Activated CD4-positive, CD25-positive, alpha-beta regulatory T cell (primary cell): ENCODE data around the gene FCSK.

Source experiments
- DNase-seq, 4 experiments: peaks; one replicate each; lab custom pipeline; 2025; lab: John Stamatoyannopoulos, UW

FCSK gene

DNA sequence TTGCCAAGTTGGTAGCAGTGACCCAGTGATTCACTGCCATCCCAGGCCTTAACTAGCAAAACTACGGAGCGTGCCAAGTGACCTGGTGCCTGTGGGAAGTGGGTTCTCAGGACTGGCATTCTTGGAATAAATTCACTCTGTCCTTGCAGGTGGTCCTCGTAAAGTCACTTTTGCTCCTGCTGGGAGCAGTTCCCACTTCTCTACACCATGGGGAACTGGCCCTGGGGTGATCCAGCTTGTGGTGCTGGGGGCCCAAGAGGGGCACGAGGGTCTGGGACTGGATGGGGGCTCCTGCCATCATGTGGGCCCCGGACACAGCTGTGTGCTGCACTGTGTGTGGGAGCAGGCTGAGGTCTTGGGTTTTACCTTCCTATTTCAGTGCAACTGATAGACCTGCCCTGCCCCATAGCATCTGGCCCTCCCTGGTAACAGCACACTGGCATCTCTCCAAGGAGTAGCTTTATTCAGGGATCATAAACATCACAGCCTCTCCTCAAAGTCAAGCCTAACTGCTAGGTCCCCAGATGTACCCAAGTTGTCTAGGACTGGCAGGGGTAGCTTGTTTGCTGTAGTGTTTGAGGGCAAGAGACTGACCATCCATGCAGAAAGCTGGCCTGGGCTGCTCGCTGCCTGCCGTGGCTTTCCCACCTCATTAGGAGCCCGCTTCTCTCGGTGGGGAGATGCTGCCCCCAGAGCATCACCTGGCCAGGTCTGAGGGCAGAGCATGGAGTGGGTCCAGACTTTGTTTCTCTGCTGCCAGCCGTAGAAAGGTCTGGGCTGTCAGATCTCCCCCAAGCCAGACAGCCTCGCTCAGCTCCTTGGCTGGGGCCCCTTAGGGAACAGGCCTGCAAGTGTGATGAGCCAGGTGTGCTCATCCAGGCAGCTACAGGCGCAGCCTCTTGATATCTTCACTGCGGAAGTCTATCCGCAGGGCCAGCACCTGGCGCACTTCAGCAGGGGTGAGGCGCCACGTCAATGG is 26.0 kb downstream of the FCSK start:
- no peak for DNase-seq

DNA sequence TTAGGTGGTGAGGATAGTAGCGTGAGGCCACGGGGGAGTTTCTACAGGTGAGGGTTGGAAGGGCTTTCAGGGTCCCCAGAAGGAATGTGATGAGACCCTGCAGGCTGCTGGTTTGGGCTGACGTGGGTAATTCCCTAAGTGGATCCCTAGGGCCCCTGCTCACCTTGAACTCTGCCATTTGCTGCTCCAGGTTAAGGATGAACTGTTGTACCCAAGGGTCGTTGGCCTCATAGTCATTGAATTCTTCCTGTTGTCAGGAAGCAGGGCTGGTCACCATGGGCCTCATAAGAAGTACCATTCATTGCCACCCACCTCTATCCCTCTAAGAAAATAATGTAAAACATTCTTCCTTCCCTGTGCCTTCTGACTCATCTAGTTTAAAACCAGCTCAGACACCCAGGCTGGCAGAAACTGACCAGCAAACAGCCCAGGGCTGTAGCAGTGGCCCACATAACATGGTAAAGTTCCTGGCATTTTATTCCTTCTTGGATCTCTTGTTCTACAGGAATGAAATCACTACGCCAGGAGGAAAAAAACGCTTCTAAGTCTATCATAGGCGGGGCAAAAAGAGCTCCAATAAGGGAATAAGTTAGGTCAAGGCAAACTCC is 27.6 kb downstream of the FCSK start:
- DNase-seq, result no peak

DNA sequence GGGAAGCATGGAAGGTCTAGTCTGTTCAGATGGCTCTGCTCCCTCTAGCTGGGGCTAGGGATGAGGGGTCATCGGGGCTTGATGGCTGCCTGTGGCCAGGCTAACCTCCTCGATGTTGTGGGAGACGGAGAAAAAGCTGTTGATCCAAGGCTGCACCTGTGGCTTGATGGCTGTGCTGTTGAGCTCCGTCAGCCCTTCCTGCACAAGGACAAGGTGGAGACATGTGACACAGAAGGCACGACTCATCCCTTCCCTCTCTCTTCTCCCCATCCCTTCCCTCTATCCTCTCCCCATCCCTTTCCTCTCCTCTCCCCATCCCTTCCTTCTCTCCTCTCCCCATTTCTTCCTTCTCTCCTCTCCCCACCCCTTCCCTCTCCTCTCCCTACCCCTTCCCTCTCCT is 28.2 kb downstream of the FCSK start:
- DNase-seq, result no peak

DNA sequence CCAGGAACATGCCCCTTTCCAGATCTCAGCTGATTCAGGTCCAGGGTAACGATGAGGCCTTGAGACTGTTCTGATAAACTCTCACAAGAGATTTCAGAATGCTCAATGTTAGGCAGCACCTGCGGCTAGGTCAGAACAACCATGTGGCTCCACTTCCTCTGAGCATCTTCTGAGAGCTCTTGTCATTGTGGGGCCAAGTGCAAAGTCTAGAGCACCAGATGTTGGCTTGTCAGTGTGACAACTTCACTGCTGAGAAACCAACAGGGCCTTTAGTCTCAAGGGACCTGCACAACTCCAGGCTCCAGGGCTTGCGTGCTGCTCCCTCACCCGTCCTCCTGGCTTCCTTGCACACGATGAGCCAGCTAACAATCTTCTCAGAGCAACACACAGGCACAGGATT is 29.0 kb downstream of the FCSK start:
- no peak for DNase-seq

DNA sequence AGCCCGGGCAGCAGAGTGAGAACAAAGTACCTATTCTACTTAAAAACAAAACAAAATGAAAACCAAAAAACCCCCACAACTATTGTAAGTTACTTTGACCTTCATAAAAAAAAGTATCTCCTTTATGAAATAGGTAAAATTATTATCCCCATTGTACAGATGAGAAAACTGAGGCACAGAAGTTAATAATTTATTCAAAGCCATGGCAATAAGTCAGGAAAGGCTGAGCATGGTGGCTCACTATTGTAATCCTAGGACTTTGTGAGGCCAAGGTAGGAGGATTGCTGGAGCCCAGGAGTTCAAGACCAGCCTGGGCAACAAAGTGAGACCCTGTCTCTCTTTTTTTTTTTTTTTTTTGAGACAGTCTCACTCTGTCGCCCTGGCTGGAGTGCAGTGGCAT is 30.5 kb downstream of the FCSK start:
- no peak for DNase-seq

DNA sequence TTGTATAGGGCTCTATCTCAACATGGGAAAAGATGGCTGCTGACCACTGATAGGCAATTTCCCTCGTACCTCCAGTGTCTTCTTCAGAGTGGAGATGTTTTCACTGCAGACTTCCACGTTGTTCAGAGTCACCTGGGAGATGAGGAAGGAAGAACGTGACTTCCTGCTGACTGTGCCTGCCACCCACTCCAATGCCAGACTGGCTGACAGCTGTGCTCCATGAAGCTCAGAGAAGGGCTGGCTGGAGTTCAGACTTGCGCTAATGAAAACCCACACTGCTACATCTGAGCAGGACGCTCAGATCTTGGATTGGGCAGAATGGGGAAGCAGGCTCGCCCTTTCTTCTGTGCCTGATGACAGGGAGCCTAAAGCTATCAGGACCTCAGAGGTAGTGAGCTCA is 35.9 kb downstream of the FCSK start:
- DNase-seq, result no peak

DNA sequence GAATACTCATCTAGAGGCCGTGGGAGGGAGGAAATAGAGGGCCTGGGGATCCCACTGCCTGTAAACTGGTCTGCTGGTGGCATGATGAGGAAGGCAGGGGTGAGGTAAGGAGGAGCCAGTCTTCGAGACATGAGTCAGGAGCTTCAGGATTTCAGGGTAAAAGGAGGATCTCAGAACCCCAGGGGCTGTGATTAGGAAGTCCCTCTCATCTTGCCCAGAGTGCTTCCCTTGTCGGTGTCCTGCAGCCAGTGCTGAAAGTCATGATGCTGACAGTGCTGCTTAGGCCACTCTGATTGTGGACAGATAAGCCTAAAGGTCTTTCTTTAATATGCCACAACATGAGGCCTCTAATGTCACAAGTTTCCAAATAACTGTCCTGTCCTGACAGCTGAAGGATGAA is 39.4 kb downstream of the FCSK start:
- DNase-seq, result no peak

DNA sequence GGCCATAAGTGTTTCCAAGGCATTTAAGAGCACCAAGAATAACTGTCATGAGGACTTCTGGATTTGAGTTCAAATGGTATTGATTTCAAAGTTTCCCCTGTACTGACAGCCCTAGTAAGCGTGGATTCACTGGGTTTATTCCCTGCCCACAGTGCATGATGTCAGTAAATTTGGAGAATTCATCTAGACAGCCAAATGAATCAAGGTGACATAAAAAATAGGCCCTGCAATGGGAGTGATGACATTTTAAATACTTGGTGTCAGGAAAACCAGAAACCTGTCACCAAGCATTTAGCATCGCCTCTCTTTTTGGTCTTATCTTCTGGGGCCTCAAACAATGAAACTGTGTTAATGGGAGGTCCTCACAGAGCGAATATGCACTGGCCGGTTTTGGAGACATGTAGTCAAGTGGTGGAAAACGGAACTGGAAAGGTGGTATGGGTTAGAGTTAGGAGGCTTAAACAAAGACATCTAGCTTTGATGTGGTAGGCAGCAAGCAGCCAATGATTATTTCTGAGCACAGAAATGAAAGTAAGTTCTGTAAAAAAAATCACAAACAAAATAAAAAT is 39.9 kb downstream of the FCSK start:
- DNase-seq, result no peak

DNA sequence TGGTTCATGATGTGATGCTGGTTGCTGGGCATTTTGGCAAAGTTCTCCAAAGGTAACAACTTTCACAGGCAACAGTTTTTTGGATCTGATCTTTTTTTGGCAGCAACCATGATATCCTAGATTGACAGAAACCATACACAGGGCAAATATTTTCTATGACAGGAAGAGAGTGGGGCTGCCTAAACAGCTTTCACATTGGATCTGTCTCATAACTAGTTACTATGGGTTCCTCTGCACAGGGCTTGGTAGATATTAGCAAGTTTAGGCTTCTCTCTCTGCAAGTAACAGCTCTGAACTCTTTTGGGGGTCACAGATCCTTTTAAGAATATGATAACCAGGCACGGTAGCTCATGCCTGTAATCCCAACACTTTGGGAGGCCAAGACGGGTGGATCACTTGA is 40.4 kb downstream of the FCSK start:
- DNase-seq, result no peak

DNA sequence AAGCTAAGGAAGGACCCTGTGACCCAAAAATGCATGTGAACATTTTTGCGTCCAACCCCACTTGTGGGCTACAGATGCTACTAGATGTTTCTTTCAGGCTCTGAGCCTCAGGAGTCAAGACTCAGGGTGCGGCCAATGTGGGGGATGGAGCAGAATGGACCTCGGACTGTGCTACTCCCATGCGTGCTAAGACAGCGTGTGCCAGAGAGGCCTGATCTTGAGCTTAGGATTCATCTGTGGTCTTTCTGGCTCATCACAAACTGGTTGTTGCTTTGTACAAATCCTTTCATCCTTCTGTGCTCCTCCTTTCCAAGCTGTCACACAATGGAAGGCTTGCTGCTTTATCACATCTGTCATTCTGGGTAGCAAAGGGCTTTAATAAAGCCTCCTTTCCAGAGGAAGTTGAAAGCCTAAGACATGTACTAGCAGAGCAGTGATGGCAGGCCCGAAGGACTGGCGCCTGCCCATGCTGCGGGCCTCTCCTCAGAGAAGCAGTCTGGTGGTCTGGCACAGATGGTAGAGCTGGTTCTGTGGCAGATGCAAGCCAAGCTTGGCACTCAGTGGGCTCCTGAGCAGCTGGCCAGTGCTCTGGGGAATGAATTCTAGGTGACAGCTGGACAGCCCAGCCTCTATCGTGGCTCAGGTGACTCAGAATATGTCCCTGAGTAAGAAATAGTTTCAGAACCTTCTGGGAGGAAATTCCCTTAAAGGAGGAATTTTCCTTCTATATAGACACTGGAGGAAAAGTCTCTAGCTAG is 41.2 kb downstream of the FCSK start:
- DNase-seq, result no peak

DNA sequence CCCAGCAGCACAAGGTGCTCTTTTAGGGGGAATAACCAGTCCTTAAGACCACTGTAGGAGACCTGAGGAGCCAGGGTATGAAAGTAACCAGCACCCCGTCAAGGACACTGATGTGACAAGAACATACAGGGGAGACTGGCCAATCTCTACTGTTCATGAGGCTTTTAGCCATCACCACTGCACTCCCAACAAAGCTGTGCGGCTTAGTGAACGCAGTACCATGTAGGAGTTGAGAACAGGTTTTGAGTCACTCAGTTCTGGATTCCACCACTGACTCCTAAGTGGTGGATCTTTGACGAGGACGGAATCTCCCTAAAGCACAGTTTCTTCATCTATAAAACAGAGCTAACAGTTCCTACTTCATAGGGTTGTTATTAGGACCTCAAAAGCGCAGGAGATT is 42.1 kb downstream of the FCSK start:
- DNase-seq, result no peak

DNA sequence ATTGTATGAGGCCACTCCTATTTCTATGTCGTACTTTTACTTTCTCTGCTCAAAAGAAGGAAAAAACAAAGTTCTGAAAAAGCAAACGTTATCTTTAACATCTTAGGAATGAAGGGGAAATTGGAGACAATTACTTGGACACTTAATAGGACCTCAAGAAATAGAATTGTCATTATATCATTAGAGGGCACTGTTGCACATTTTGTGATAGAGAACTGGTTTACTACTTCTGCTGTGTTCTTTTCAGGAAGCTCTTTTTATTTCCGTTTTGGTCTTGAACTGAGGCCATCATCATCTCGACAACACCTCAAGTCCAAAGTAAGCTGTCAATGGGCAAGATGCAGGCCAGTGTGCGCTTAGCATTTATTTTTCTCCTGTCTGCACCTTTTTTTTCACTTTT is 54.4 kb downstream of the FCSK start:
- DNase-seq, result no peak

DNA sequence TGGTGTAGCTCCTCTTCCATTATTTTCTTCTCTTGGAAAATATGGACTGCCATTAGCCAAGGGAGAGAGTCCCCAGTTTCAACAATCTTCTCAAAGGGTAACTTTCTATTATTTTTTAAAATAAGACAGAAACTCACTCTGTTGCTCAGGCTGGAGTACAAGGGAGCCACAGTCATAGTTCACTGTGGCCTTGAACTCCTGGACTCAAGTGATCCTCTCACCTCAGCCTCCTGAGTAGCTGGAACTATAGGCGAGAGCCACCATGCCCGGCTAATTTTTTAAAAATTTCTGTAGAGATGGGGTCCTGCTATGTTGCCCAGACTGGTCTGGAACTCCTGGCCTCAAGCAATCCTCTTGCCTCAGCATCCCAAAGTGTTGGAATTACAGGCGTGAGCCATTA is 55.8 kb downstream of the FCSK start:
- DNase-seq, result no peak

DNA sequence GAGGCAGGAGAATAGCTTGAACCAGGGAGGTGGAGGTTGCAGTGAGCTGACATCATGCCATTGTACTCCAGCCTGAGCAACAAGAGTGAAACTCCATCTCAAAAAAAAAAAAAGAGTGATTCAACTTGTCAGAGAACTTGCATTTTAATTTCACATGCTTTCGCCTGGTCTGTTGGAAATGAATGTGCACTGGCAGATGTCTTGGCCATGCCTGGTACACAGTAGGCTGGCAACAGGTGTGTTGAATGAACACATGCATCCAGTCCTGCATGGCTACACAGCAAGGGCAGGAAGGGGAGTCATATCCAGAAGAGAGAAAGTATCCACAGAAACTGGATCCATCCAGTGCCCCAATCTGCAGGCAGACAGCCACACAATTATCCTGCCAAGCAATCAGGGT is 57.4 kb downstream of the FCSK start:
- no peak for DNase-seq

DNA sequence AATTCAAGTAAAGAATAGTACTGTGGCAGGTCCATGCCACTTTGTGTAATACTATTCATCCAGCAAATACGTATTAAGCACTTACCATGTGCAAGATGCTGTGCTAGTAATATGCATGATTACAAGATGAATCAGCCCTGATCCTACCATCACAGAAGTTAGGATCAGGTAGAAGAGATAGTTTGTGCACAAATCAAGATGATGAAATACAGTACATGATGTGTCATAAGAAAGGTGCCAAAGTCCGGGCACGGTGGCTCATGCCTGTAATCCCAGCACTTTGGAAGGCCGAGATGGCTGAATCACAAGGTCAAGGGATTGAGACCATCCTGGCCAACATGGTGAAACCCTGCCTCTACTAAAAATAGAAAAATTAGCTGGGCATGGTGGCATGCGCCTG is 58.1 kb downstream of the FCSK start:
- DNase-seq, result no peak

DNA sequence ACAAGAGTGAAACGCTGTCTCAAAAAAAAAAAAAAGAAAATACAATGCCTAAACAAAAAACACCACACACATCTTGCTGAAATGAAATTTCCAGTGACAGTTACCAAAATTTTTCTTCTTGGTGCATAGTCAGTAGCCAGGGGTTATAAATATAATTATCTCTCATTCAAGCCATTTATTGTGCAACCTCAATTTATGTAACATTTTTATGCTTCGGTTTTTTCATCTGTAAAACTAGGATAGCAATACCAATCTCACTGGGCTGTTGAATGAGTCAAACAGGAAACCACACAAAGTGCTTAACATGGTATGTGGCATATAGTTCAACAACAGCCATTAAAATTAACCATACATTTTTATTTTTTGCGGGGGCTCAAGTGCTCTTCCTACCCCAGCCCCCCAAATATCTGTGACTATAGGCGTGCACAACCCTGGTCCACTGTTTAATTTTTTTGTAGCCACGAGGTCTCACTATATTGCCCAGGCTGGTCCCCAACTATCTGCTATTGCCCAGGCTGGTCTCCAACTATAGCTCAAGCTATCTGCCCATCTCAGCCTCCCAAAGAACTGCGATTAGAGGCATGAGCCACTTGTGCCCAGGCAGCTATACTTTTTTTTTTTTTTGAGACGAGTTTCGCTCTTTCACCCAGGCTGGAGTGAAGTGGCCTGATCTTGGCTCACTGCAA is 66.4 kb downstream of the FCSK start:
- DNase-seq, result no peak

DNA sequence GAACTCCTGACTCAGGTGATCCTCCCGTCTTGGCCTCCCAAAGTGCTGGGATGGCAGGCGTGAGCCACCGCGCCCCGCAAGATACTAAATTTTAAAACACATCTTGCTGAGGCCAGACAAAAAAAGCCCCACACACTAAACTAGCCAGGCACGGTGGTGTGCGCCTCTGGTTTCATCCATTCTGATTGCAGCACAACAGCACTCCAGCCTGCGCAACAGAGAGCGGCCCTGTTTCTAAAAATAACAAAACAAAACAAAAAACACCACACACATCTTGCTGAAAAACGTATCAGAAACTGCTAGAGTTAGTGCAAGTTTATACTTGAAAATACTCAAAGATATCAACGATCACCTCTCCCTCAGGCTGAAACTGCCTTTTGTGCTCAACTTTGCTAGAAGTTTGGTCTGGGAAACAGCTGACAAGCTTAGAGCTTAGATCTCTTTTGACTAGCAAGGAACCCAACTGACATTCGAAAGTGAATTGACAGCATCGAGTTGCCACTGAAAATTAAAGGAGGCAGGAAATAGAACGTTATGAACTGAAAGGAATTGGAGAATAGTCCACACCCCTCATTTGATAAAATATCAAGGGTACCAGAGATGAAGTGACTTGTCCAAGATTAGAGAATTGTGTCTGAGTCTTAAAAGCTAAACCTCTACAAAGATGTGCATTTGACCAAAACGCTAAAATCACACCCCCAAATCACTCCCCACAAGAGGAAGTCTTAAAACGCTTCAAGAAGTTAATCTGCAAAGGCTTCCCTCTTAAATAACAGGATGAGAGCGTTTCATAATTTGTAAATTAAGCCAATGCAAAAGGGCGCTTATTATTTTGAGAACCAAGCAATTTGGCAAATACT is 68.1 kb downstream of the FCSK start:
- no peak for DNase-seq

DNA sequence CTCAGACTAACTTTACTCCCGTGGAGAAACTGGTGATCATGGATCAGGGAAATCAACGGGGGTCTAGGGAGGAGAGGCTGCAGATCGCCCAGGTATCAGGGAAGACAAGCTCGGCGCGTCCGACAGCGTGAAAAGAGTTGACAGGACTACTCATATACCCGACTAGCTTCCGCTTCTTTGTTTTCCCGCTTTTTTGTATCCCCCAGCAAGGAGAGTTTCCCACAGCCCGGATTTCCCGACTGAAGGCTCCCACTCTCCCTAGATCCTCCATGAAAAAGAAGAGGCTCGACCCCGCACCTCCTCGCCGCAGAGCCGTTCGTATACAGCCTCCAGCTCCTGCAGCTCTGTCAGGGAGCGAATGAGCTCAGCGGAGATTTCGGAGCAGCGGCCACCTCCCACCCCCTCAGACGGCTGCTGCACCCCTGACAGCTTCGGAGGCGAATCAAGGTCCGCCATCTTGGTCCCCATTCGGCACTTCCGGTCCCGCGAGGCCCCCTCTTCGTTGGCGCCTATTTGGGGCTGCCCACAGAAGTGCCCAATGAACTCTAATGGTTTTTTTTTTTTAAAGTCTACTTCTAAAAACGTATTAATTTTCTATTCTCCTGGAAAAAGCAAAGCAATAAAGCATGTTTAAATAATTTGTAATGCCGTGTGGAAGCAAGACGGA is 68.8 kb downstream of the FCSK start, which contains the start of gene COG4:
Gene COG4 (minus strand): TSS at position 479 of the 667 bp plus-strand sequence. CDS start 11 bp downstream, at position 468.
- peak; percentile 77 to 87 (median 78) for DNase-seq

DNA sequence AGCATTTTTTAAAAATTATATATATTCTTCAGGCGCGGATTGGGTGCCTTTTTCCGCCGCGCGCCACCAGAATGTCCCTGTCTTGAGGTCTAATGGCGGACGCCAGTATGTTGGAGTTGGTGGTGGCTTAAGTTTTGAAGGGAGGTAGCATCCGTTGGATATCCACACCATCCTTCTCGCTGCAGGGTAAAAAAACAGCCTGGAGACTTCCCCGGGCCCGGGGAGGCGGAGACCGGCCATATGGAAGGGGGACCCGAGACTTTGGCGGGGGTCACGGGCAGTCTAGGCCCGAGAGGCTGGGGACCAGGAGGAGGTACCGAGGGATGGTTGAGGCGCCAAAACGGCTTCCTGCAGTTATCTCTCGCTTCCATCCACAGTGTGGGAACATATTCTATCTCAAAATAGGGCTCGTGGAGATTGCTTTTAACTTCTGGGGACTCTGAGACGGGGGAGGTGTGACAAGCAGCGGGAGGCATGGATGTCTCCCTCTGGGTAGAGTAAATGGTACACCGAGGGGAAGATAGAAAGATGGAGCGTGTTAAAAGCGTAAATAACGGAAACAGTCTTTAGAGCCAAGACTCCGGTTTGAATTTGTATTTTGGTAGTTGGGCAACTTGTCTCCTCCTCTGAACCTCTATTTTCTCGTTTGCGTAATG is 69.5 kb downstream of the FCSK start, which contains the start of gene SF3B3:
Gene SF3B3 (plus strand): TSS at position 74 of the 656 bp plus-strand sequence. CDS start 2,841 bp downstream, outside the sequence.
- DNase-seq, result peak; percentile 59 to 66 (median 61)
